ENCODE results near the gene FLVCR2. TPM values are rescaled to one million over a fixed set of nuclear protein-coding genes. Genes with fewer than 3 reads are reported as not detected.

Gene FLVCR2
- total RNA-seq, 4 donors from 2014 or later: 1.9 to 5.8 (median 4.1) TPM

- peaks cover 0 to 36% (median 8%) of the 10 kb centered on the region in 3 donors for H3K4me1 ChIP-seq
- H3K4me3 ChIP-seq: peak overlapping the region; percentile 88 to 91
- peak overlapping the region; percentile 56 to 91 (median 90) for H3K27ac ChIP-seq
- no peaks in the 10 kb centered on the region for H3K9me3 ChIP-seq
- no peak for ATAC-seq
- 0% methylated on average over 1 to 2 of the region's 18 CpGs for WGBS, 2 donors (ENCODE audit: low coverage in 1 of 2)
- H3K36me3 ChIP-seq: peaks cover 0 to 18% of the 10 kb centered on the region in 2 donors
- TF ChIP-seq POLR2AphosphoS5 (IDR thresholded peaks at IDR 0.05): no peak
- no peak for TF ChIP-seq EP300 (IDR thresholded peaks at IDR 0.05)
- H3K27me3 ChIP-seq: no peaks in the 10 kb centered on the region
Observed at GRCh38 chr14:75661499-75661814, 83.0 kb downstream of the FLVCR2 start.

- TF ChIP-seq EP300 (IDR thresholded peaks at IDR 0.05) (no peak), CTCF (IDR thresholded peaks at IDR 0.05) (no peak), POLR2A (IDR thresholded peaks at IDR 0.05) (no peak)
- ATAC-seq: no peak
- 74 to 86% methylated on average over 3 of the region's 3 CpGs for WGBS, 2 donors (ENCODE audit: low coverage in 1 of 2)
Observed at GRCh38 chr14:75662966-75663365, 84.5 kb downstream of the FLVCR2 start.

GRCh38 chr14:75667099-75667765, 88.8 kb downstream of the FLVCR2 start:
- Histone ChIP-seq H3K36me3 (peaks cover 0 to 42% of the 10 kb centered on the region in 2 donors), H3K27ac (no peak overlapping the region), H3K27me3 (no peaks in the 10 kb centered on the region), H3K4me3 (no peak overlapping the region), H3K4me1 (peaks cover 0 to 18% (median 0%) of the 10 kb centered on the region in 3 donors), H3K9me3 (peaks cover 0 to under 1% (median 0%) of the 10 kb centered on the region in 3 donors)
- 47 to 63% methylated on average over 2 of the region's 2 CpGs for WGBS, 2 donors (ENCODE audit: low coverage in 1 of 2)
- ATAC-seq: no peak
- TF ChIP-seq POLR2A (IDR thresholded peaks at IDR 0.05) (no peak), EP300 (IDR thresholded peaks at IDR 0.05) (no peak), POLR2AphosphoS5 (IDR thresholded peaks at IDR 0.05) (no peak), CTCF (IDR thresholded peaks at IDR 0.05) (no peak)

More at GRCh38 chr14:75662966-75663365, 84.5 kb downstream of the FLVCR2 start:
- Histone ChIP-seq H3K36me3 (peaks cover 0 to 8% of the 10 kb centered on the region in 2 donors), H3K27me3 (no peaks in the 10 kb centered on the region), H3K4me3 (no peak overlapping the region), H3K9me3 (no peaks in the 10 kb centered on the region), H3K4me1 (peaks cover 0 to 46% (median 8%) of the 10 kb centered on the region in 3 donors), H3K27ac (no peak overlapping the region)

GRCh38 chr14:75672605-75673192, 94.3 kb downstream of the FLVCR2 start:
- TF ChIP-seq EP300 (IDR thresholded peaks at IDR 0.05): no peak
- TF ChIP-seq POLR2AphosphoS5 (IDR thresholded peaks at IDR 0.05): no peak
- no peak for TF ChIP-seq CTCF (IDR thresholded peaks at IDR 0.05)
- Histone ChIP-seq H3K4me1 (peaks cover 0 to under 1% (median 0%) of the 10 kb centered on the region in 3 donors), H3K9me3 (peaks cover 0 to 5% (median 0%) of the 10 kb centered on the region in 3 donors), H3K27ac (no peak overlapping the region), H3K4me3 (no peak overlapping the region), H3K36me3 (peaks cover 0 to 49% of the 10 kb centered on the region in 2 donors), H3K27me3 (no peaks in the 10 kb centered on the region)
- WGBS, 2 donors (ENCODE audit: low coverage in 1 of 2): 94% methylated on average over 1 of the region's 1 CpG; no CpG with 5 or more reads in 1 of the 2 donors
- ATAC-seq: no peak

- Histone ChIP-seq H3K4me3 (no peak overlapping the region), H3K36me3 (peaks cover 0 to 49% of the 10 kb centered on the region in 2 donors), H3K4me1 (no peaks in the 10 kb centered on the region), H3K27me3 (no peaks in the 10 kb centered on the region), H3K9me3 (peaks cover 0 to 5% (median 0%) of the 10 kb centered on the region in 3 donors), H3K27ac (no peak overlapping the region)
- ATAC-seq: no peak
- WGBS, 2 donors (ENCODE audit: low coverage in 1 of 2): 96 to 100% methylated on average over 4 of the region's 4 CpGs
- TF ChIP-seq EP300 (IDR thresholded peaks at IDR 0.05) (no peak), POLR2A (IDR thresholded peaks at IDR 0.05) (no peak), CTCF (IDR thresholded peaks at IDR 0.05) (no peak), POLR2AphosphoS5 (IDR thresholded peaks at IDR 0.05) (no peak)
Observed at GRCh38 chr14:75673345-75674035, 95.1 kb downstream of the FLVCR2 start.
